NCI-H2196 treated with DMSO at 0.1 percent for 48 hours (cell line): ENCODE data around the gene OR51B2.

Experiments used
- DNase-seq: peaks from one replicate; lab custom pipeline; 2025; ENCODE audit not compliant: unreplicated experiment; lab: John Stamatoyannopoulos, UW

OR51B2 gene

DNA sequence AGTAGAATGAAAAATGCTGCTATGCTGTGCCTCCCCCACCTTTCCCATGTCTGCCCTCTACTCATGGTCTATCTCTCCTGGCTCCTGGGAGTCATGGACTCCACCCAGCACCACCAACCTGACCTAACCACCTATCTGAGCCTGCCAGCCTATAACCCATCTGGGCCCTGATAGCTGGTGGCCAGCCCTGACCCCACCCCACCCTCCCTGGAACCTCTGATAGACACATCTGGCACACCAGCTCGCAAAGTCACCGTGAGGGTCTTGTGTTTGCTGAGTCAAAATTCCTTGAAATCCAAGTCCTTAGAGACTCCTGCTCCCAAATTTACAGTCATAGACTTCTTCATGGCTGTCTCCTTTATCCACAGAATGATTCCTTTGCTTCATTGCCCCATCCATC lies 39.5 kb downstream of the OR51B2 start:
- DNase-seq = no peak

DNA sequence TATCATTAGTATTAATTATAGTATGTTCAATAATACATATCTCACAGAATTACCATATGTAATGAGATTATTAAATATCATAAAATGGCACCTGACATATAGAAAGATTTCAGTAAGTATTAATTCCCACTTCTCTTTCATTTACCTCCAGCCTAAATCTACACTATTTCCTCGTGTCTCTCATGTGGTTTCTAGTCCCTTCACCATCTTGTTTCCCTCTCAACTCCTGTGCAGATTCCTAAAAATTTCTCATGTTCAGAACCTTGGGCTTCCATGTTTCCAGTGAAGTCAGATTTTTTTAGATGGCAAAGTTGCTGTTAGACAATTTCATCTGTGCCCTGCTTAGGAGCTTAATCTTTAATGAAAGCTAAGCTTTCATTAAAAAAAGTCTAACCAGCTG lies 40.2 kb downstream of the OR51B2 start:
- DNase-seq = no peak

DNA sequence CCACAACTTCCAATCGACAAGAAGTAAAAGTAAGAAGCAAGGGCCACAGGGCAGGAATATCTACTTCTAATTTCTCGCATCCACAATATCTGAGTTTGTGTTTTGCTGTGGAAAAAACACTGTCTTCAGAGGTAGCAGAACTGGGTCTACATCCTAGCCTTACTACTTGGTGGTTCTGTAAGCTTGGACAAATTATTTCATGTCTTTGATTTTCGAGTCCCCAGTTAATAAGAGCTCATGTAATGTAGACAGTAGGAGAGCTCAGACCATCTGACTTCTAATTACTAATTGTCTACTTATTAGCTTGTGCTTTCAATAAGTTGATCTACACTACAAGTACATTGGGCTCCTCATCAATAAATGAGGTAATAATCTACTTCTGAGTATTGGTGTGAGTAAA lies 41.0 kb downstream of the OR51B2 start:
- no peak for DNase-seq

GRCh38 chr11:5282628-5283027 lies 41.5 kb downstream of the OR51B2 start:
- DNase-seq = no peak

GRCh38 chr11:5281596-5281995 lies 42.5 kb downstream of the OR51B2 start:
- DNase-seq = no peak

- no peak for DNase-seq
Measured at GRCh38 chr11:5280582-5281102, 43.5 kb downstream of the OR51B2 start.

DNA sequence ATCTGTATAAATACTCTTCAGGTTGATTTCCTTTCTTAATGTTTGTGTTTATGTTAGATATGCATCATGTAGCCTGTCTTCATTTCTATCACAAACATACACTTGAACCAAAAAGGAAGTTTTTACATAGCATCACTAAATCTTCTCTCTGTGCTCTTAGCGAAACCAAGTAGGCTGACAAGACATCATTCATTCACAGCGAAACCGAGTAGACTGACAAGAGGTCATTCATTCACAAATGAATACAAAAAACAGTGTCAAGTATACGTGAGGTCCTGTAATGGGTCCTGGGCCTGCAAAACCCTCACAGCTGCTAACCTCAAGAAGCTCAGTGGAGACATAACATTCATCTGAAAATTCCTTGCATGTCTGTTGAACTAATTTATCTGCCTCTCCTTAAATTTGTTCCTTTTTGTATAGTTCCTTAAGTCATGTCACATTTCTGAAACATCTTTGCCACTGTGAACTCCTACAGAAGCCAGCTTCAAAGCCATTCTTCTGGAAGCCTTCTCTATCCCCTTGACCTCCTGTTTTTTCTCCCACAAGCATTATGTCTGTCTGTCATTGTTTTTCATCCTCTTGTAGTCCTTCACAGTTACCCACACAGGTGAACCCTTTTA lies 44.5 kb downstream of the OR51B2 start:
- DNase-seq = no peak

GRCh38 chr11:5277807-5278382 lies 46.2 kb downstream of the OR51B2 start:
- DNase-seq = no peak

DNA sequence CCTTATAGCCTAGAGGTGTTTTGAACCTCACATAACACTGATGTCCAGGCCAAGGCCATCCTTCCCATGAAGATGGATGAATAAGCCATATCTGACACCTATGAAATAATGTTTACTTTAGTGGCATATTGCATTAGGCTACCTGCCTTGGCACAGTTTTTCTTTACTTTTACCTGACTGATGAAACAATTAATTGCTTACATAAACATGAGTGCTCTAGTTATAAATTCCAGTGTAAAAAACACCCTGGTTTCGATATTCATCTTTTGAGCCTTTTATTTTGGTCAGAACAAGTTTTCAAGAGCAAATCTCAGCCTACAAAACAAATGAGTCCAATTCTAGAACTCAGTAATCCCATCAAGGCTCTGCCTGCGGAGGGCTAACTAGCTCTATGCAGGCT lies 47.4 kb downstream of the OR51B2 start:
- DNase-seq = no peak

GRCh38 chr11:5275369-5276110 lies 48.6 kb downstream of the OR51B2 start:
- no peak for DNase-seq

DNA sequence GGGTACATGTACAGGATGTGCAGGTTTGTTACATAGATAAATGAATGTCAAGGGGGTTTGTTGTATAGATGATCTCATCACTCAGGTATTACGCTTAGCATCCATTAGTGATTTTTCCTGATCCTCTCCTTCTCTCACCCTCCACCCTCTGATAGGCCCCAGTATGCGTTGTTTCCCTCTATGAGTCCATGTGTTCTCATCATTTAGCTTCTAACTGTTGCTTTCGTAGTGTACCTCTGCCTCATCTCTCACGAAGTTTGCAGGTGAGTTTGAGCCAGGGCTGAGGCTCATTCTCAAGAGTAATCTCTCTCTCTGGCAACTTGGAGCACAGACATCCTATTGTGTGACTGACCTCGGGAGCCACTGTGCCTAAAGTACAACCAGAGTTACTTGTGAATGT lies 49.7 kb downstream of the OR51B2 start:
- DNase-seq = no peak
